Measurements from ENCODE around the gene ZBTB43.

Gene ZBTB43

DNA sequence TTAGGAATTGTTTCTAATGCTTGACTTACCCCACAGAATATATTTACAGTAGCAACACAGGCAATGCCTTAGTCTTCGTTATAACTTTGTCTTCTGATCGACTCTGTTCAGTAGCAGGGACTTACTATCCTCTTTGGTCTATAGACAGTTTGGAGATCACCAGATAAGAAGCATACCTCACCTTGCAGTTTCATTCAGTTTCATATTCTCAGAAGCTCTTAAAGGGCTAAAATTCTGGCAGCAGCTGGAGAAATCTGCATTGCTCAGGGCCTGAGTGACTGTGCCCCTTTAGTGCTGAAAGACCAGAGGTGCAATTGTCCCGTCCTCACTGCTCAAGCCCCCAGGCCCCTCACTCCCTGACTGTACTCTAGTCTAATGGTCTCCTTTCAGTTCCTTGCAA lies 26.0 kb downstream of the ZBTB43 start:
- H3K9me3 Mint-ChIP-seq, result no peaks in the 10 kb centered on the region
- no peaks in the 10 kb centered on the region for H3K27me3 Mint-ChIP-seq (ENCODE audit: low read depth)
- no peak overlapping the region for H3K4me3 Mint-ChIP-seq
- H3K4me1 Mint-ChIP-seq (ENCODE audit: low read depth), result peaks cover 29% of the 10 kb centered on the region
- H3K36me3 Mint-ChIP-seq (ENCODE audit: low read depth), result peaks cover 35% of the 10 kb centered on the region
- peak overlapping the region; percentile 35 for H3K27ac Mint-ChIP-seq

DNA sequence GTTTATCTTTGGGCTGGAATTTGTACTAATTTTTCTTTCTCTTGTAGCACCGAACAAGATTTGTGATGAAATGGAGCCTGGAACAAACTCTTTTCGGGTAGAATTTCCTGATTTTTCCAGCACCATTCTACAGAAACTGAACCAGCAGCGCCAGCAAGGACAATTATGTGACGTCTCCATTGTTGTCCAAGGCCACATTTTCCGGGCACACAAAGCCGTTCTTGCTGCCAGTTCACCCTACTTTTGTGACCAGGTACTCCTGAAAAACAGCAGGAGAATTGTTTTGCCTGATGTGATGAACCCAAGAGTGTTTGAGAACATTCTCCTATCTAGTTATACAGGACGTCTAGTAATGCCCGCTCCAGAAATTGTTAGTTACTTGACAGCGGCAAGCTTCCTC lies 27.6 kb downstream of the ZBTB43 start:
- Mint-ChIP-seq H3K27ac (no peak overlapping the region), H3K4me1 (ENCODE audit: low read depth) (peaks cover 34% of the 10 kb centered on the region), H3K9me3 (no peaks in the 10 kb centered on the region), H3K4me3 (no peak overlapping the region), H3K27me3 (ENCODE audit: low read depth) (no peaks in the 10 kb centered on the region), H3K36me3 (ENCODE audit: low read depth) (peaks cover 37% of the 10 kb centered on the region)

DNA sequence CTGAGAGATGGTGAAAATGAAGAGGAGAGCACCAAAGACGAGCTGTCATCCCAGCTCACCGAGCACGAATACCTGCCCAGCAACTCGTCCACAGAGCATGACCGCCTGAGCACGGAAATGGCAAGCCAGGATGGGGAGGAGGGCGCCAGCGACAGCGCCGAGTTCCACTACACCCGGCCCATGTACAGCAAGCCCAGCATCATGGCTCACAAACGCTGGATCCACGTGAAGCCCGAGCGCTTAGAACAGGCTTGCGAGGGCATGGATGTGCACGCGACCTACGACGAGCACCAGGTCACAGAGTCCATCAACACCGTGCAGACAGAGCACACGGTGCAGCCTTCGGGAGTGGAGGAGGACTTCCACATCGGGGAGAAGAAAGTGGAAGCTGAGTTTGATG lies 28.2 kb downstream of the ZBTB43 start:
- H3K27ac Mint-ChIP-seq, result no peak overlapping the region
- H3K27me3 Mint-ChIP-seq (ENCODE audit: low read depth), result no peaks in the 10 kb centered on the region
- H3K4me1 Mint-ChIP-seq (ENCODE audit: low read depth), result peaks cover 38% of the 10 kb centered on the region
- H3K4me3 Mint-ChIP-seq, result no peak overlapping the region
- no peaks in the 10 kb centered on the region for H3K9me3 Mint-ChIP-seq
- H3K36me3 Mint-ChIP-seq (ENCODE audit: low read depth), result peaks cover 37% of the 10 kb centered on the region

DNA sequence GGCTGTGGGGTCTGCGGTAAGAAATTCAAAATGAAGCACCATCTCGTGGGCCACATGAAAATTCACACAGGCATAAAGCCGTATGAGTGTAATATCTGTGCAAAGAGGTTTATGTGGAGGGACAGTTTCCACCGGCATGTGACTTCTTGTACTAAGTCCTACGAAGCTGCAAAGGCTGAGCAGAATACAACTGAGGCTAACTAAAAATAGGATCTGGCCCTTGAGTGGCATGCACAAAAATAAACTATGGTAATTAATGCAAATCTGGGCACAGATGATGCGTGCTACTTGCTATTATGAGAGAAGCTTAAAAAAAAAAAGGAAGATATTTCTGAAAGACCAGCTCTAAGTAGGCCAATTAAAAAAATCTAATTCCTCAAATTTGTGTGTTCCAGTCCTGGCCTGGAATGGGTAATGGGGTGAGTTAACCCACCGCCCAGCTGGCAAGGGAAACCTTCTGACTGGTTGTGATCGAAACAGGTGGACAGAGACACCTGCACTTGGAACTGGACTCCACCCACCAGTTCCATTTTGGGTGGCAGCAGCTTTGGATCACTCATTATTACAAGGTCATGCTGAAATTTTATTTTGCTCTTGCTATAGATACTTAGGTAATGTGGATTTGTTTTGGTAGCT lies 29.0 kb downstream of the ZBTB43 start:
- Mint-ChIP-seq H3K4me1 (ENCODE audit: low read depth) (peaks cover 39% of the 10 kb centered on the region), H3K27me3 (ENCODE audit: low read depth) (no peaks in the 10 kb centered on the region), H3K36me3 (ENCODE audit: low read depth) (peaks cover 34% of the 10 kb centered on the region), H3K27ac (no peak overlapping the region), H3K4me3 (no peak overlapping the region), H3K9me3 (no peaks in the 10 kb centered on the region)

DNA sequence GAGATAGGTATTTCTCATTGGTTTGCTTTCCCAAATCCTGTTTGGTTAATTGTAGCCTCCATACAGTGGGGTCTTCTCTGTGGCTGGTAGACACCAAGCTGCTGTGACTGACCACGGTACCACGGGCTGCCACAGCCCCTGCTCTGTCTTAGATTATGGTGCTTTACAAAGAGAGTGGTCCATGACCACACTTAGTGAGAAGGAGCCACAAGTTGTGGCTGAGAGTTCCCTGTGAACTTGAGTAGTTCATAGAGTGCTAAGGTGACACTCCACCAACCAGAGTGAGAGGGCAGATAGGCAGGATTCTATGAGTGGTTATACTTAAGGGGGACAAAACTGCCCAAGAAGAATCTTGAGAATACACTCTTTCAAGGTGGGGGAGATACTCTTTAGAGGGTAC lies 29.8 kb downstream of the ZBTB43 start:
- peaks cover 34% of the 10 kb centered on the region for H3K36me3 Mint-ChIP-seq (ENCODE audit: low read depth)
- peaks cover 41% of the 10 kb centered on the region for H3K4me1 Mint-ChIP-seq (ENCODE audit: low read depth)
- H3K4me3 Mint-ChIP-seq, result no peak overlapping the region
- no peaks in the 10 kb centered on the region for H3K27me3 Mint-ChIP-seq (ENCODE audit: low read depth)
- no peak overlapping the region for H3K27ac Mint-ChIP-seq
- no peaks in the 10 kb centered on the region for H3K9me3 Mint-ChIP-seq

DNA sequence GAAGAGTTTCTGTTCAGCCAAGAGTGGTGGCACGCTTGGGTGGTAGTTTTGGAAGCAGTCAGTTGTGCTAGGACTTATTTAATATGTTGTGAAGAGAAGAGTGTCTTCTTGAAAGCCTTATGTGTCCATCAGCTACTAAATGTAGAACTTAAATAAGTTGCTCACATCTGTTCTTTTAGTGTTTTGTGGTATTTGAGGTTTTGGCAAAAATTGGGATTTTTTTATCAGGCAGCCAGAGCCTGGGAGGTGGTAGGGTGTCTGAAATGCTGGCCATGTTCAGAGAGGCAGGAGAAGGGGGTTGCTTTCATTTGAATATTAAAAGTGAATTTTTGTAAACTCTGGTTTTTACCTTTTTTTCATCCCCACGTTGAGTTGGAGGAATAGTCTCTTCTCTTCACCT lies 31.4 kb downstream of the ZBTB43 start:
- Mint-ChIP-seq H3K27ac (no peak overlapping the region), H3K4me3 (no peak overlapping the region), H3K4me1 (ENCODE audit: low read depth) (peaks cover 29% of the 10 kb centered on the region), H3K9me3 (no peaks in the 10 kb centered on the region), H3K27me3 (ENCODE audit: low read depth) (no peaks in the 10 kb centered on the region), H3K36me3 (ENCODE audit: low read depth) (peaks cover 34% of the 10 kb centered on the region)

DNA sequence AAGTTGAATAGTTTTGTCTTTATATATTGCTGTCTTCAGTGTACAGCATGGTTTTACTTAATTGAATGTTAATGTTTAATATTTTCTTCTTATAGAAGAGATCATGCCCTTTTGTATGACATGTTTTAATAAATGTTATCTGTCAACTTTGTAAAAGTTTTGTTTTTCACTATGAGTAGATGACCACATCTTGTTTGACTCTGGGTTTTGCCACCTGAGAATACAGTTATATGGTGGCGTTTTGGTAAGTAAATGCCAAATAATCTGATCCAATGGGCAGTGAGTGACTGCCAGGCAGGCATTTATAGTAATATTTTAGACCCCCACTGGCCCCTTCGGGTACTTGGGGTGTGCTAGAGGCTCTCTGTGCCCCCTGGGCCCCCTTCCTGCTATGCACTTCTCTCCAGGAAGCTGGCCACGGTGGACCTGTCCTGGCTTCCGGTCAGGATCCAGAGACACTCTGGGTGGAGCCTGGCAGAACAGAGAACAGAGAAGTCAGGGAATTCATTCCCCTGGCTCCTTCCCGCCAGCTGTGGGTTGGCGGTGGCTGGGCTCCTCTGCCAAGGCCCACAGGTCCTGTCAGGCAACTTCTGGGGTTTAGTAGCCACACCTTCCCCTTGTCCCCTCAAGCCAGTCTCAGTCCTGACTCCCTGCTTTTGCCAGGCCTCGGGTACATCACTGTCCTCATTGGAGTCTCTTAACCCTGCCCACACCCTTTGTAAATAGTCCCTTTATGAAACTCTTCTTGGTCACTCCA lies 33.4 kb downstream of the ZBTB43 start:
- Mint-ChIP-seq H3K27me3 (ENCODE audit: low read depth) (no peaks in the 10 kb centered on the region), H3K27ac (no peak overlapping the region), H3K36me3 (ENCODE audit: low read depth) (peaks cover 28% of the 10 kb centered on the region), H3K4me3 (no peak overlapping the region), H3K4me1 (ENCODE audit: low read depth) (peaks cover 26% of the 10 kb centered on the region), H3K9me3 (no peaks in the 10 kb centered on the region)

DNA sequence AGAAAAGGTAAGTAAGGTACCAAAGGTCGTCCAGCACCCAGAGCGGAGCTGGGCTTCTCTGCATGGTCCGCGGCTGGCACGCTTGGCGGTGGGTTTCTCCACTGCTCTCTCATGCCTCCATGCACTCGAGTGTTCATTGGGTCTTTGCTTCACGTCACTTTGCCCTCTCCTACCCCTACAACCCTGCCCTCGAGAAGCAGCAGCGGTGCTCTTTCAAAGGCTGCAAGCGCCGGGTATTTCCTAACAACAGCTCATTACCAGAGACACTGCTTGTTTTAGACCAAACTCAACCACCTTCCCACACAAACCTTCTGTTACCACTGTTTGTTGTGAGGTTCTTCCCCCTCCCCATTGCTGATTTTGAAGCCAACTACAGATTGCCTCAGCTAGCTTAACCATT lies 34.1 kb downstream of the ZBTB43 start:
- Mint-ChIP-seq H3K27ac (no peak overlapping the region), H3K4me3 (no peak overlapping the region), H3K4me1 (ENCODE audit: low read depth) (peaks cover 25% of the 10 kb centered on the region), H3K27me3 (ENCODE audit: low read depth) (no peaks in the 10 kb centered on the region), H3K36me3 (ENCODE audit: low read depth) (peaks cover 23% of the 10 kb centered on the region), H3K9me3 (no peaks in the 10 kb centered on the region)

DNA sequence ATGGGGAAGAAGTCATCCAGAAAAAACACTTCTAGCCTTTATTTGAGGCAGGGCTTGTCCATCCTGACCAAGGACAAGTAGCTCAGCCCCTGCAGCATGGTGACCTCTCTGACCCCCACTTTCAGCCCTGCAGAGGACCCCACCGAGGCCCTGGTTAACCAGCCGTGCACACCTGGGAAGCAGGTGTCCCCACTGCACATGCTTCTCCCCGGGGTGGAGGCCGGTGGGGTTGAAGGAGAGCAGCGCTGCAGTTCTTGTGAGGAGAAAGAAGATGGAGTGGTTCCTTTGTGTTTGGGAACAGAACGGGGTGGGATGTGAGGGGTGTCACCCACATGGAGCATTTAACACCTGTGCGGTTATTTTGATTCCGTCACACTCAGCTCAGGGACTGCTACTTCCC lies 34.5 kb downstream of the ZBTB43 start:
- H3K27me3 Mint-ChIP-seq (ENCODE audit: low read depth), result no peaks in the 10 kb centered on the region
- no peaks in the 10 kb centered on the region for H3K9me3 Mint-ChIP-seq
- peaks cover 19% of the 10 kb centered on the region for H3K36me3 Mint-ChIP-seq (ENCODE audit: low read depth)
- no peak overlapping the region for H3K4me3 Mint-ChIP-seq
- H3K4me1 Mint-ChIP-seq (ENCODE audit: low read depth), result peaks cover 25% of the 10 kb centered on the region
- peak overlapping the region; percentile 60 for H3K27ac Mint-ChIP-seq

DNA sequence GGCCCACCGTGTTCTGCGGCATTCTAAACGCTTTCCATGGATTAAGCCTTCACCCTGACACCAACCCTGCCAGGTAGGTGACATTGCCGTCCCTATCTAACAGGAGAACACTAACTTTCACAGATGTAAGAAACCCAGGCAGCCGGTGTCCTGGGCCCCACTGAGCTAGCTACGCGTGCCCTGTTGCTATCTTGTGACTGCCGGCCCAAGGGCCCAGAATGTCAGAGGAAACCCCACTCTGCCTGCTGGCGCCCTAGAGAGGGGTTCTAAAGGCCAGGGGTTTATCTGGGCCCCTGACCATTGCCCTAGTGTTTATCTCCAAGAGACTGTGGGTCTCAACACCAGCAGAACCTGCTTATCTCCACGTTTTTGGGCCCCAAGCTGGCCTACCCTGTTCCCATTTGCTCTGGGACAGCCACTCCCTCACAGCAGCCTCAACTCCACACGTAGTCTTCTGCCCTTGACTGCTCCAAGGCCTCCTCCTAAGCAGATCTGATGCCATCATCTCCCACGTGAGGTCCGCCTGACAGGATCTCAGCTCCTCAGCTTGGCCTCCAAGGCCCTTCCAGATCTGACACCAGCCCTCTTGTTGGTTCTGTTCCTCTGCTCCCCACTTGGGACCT lies 37.5 kb downstream of the ZBTB43 start:
- no peaks in the 10 kb centered on the region for H3K9me3 Mint-ChIP-seq
- H3K4me3 Mint-ChIP-seq, result no peak overlapping the region
- H3K4me1 Mint-ChIP-seq (ENCODE audit: low read depth), result peaks cover 14% of the 10 kb centered on the region
- H3K27ac Mint-ChIP-seq, result no peak overlapping the region
- peaks cover 3% of the 10 kb centered on the region for H3K36me3 Mint-ChIP-seq (ENCODE audit: low read depth)
- H3K27me3 Mint-ChIP-seq (ENCODE audit: low read depth), result peaks cover 2% of the 10 kb centered on the region

DNA sequence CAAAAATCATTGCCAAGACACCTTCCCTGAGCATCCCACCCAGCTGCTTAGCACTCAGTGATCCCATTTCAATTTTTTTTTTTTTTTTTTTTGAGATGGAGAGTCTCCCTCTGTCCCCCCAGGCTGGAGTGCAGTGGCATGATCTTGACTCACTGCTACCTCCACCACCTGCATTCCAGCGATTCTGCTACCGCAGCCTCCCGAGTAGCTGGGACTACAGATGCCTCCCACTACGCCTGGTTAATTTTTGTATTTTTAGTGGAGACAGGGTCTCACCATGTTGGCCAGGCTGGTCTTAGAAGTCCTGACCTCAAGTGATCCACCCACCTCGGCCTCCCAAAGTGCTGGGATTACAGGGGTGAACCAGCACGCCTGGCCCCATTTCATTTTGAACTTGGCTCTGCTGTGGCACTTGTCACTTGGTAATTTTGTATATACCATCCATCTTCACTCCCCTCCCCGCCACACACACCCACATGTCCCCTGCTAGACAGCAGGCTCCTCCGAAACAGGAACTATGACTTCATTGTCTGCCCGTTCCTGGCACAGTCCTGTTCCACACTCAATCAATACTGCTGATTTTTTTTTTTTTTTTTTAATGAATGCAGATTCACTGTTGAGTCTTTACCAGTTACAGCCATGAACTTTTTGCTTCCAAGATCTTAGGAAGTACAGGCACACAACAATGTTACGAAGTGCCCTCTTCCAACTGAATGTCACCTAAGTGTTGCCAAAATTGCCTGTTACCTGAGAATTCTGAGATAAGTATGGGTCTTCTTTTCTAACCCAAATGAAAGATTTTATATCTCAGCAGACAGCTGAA lies 38.3 kb downstream of the ZBTB43 start:
- Mint-ChIP-seq H3K4me1 (ENCODE audit: low read depth) (peaks cover 9% of the 10 kb centered on the region), H3K9me3 (no peaks in the 10 kb centered on the region), H3K36me3 (ENCODE audit: low read depth) (peaks cover 2% of the 10 kb centered on the region), H3K27ac (no peak overlapping the region), H3K27me3 (ENCODE audit: low read depth) (peaks cover 4% of the 10 kb centered on the region), H3K4me3 (no peak overlapping the region)

DNA sequence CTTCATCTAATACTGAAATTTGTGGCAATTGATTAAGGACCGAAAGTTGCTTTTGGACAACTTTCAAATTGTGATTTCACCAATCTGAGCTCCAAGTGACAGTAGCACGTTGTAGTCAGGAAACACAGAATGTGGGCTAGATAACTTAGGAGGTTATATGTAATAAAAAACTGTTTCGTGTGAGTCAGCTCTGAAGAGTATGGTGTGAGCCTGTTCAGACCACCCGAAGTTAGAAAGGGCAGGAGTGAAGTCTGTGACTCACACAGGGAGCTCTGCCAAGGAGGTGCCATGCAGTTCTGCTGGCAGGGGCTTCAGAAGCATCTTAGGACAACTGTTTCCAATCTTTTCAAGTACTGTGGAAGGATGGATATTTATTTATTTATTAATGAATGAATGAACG lies 39.2 kb downstream of the ZBTB43 start:
- Mint-ChIP-seq H3K9me3 (no peaks in the 10 kb centered on the region), H3K27ac (no peak overlapping the region), H3K27me3 (ENCODE audit: low read depth) (peaks cover 4% of the 10 kb centered on the region), H3K36me3 (ENCODE audit: low read depth) (peaks cover under 1% of the 10 kb centered on the region), H3K4me1 (ENCODE audit: low read depth) (peaks cover 3% of the 10 kb centered on the region), H3K4me3 (no peak overlapping the region)

DNA sequence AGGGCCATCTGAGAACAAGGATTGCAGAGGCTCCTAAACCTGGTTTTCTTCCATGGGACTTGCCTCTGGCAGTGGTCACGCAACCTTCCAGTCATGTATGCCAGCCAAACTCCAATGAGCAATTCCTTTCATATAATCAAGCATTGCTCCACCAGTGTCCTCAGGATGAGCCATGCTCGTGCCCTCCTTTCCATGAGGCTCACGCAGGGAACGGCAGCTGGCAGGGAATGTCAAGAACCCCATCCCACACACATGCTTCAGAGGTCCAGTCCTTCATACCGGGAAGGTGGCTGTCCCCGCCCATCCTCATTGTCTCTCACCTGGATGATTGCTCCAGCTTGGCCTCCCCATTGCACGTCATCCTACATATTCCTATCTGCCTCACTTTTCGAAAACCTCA lies 42.2 kb downstream of the ZBTB43 start:
- Mint-ChIP-seq H3K9me3 (no peaks in the 10 kb centered on the region), H3K4me3 (no peak overlapping the region), H3K36me3 (ENCODE audit: low read depth) (no peaks in the 10 kb centered on the region), H3K27me3 (ENCODE audit: low read depth) (peaks cover 15% of the 10 kb centered on the region), H3K4me1 (ENCODE audit: low read depth) (no peaks in the 10 kb centered on the region), H3K27ac (no peak overlapping the region)

DNA sequence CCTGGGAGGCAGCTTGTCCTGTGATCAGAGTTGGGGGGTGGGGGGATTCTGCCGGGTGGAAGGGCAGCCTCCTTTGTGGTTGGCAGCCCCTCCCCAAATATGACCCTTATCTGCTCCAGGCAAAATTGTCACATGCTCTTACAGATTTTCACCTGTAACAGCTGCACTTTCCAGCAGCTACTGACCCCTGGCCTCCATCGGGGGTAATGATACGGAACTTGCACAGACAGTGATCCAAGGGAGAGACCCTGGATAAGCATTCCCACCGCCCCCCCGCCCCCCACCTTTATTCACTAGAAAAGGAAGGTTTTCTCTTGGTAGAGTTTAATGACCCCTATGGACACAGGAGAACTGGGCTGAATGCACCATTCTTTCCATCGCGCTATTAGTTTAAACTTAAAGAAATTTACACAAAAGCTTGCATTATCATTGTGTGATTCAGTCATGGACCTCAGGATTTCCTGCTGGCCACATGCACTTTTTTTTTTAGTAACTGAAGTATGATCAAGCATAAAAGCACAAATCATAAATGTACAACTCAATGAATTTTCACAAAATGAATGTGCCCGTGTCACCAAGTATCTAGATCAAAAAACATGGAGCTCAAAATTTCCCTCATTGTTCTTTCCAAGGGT lies 44.9 kb downstream of the ZBTB43 start:
- Mint-ChIP-seq H3K27me3 (ENCODE audit: low read depth) (peaks cover 33% of the 10 kb centered on the region), H3K4me1 (ENCODE audit: low read depth) (no peaks in the 10 kb centered on the region), H3K4me3 (no peak overlapping the region), H3K27ac (no peak overlapping the region), H3K36me3 (ENCODE audit: low read depth) (no peaks in the 10 kb centered on the region), H3K9me3 (no peaks in the 10 kb centered on the region)
